GM18517 (cell line): ENCODE data around the gene ATCAY.

Experiments used
- ATAC-seq: cut with Tn5 transposase; IDR thresholded peaks from one replicate; pipeline ENCODE4 v1.9.1; 2021; ENCODE audit warnings: mild to moderate bottlenecking, moderate library complexity; ENCODE audit not compliant: unreplicated experiment

ATCAY gene, protein sequence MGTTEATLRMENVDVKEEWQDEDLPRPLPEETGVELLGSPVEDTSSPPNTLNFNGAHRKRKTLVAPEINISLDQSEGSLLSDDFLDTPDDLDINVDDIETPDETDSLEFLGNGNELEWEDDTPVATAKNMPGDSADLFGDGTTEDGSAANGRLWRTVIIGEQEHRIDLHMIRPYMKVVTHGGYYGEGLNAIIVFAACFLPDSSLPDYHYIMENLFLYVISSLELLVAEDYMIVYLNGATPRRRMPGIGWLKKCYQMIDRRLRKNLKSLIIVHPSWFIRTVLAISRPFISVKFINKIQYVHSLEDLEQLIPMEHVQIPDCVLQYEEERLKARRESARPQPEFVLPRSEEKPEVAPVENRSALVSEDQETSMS

DNA sequence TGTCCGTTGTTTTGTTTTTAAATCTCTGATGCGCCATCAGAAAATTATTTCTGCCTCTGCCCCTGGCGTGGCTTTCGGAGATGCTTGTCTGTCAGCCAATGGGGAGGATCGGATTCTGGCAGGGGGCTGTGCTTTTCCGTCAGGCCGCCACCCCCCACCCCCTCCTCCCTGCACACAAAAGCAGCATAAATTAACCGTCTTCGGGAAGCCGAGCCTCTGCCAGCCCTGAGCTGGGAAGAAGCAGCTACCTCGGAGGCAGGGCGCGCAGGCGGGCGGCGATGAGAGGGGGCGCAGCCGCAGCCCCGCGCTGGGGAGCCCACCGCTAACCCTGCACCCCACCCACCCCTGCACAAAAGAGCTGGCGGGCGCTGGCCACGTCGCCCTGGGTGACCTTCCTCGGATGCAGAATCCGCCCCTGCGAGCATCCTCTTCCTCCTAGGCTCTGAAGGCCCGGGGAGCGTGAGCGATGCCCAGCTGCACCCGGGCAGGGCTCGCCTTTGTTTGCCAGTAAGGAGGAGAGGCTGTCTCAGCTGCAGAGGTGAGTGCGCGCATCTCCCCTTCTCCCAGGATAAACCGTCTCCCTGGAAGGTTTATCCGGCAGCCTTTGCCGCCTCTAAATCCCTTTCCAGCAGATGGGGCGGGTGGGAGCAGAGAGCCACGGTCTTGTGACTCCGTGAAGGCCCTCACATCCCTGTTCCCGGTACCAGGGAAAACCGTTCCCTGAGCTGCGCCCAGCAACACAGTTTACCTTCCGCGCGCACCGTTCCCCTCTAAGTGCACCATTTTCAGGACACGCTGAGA, at the start of gene ATCAY:
ATCAY (plus strand) TSS at position 215 of the 801 bp plus-strand sequence. CDS start 5,083 bp downstream, outside the sequence.
- ATAC-seq, result no peak

DNA sequence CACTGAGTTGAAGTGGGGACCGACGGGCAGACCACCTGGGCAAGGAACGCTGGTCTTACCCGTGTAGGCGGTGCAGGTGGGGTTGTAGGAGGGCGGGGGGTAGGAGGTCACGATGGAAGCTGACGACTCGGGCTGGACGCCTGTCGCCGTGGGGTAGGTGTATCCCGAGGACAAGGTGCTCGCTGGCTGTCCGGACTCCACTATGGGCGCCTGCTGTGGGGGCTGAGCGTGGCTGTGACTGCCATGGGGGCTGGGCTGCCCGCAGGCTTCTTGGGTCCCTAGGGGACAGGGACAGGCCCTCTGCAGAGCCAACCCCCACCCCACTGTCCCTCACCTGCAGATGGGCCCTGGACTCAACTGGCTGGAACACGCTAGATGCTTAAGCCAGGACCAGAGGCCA, 48.9 kb upstream of the ATCAY start:
- no peak for ATAC-seq

DNA sequence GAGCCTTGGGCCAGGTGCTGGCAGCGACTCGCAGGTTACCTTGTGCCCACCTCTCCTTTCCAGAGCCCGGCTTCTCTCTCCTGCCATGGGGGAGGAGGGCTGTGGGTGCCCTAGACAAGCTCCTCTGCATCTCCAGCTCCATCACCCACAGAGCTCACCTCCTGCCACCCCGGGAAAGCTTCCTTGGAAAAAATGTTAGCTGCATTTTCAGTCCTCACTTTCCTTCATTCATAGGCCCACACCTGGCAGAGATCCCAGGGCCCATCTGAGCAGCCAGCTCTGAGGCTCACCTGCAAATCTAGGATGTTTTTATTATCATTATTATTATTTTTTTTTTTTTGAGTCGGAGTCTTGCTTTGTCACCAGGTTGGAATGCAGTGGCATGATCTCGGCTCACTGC, 48.5 kb upstream of the ATCAY start:
- ATAC-seq, result no peak

DNA sequence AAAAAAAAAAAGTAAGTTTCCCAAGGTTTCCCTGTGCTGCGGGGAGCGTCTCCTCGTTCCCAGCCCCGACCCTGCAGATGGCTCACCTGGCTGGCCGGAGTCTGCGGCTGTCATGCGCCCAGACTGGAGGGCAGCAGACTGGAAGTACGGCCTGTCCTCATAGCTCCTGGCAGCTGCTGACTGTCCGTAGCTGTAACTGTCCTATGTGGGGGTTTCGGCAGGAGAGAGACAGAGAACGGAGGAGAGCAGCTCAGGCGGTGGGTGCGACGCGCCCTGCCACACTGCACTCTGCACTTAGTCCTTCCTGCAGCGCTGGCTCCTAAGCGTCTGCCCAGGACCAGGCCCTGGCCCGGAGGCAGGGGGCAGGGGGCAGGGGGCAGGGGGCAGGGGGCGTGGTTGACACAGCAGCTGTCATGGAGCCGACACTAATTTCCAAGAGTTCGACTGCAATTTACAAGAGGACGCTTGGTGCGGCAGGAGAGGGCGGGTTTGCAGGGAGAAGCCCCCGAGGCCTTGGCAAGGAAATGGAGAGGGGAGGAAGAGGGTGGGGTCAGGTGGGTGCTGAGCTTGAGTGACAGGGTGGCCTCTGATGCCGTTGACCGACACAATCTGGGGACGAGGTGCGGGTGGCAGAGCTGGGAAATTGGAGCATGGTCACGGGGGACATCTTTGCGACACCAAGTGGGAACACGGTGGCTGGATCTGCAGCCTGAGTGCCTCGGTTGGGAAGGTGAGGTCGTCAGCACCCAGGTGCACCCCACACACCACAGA, 46.7 kb upstream of the ATCAY start:
- ATAC-seq, result no peak

DNA sequence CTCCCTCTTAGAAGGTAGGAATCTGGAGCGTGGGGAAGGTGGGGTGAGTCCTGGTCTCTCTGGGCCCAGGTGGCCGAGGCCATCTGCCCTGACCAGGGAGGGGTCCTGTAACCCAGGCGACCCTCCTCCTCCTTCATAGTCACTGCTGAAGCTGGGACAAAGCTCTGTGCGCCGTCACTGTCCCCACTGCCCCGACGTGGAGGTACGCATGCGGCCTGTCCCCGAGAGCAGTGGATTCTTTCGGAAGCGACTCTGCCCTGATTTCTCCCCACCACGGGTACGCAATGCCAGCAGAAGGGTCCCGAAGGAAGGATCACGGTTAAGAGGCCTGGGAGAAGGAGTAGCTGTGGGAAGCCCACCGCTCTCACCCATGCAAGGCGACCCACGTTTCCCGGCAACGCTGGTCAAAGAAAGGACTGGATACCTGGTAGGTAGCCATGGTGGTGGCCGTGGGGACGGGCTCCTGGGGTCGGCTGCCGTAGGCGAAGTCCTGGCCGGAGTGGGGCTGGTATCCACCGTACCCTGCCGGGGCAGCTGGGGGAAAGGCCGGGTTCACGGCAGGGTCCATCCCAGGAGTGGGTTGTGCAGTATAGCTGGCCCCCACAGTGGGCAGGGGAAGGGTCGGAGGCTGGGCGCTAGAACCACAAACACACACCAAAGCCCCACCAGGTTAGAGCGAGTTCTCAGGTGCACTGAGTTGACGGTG, 46.0 kb upstream of the ATCAY start:
- no peak for ATAC-seq

DNA sequence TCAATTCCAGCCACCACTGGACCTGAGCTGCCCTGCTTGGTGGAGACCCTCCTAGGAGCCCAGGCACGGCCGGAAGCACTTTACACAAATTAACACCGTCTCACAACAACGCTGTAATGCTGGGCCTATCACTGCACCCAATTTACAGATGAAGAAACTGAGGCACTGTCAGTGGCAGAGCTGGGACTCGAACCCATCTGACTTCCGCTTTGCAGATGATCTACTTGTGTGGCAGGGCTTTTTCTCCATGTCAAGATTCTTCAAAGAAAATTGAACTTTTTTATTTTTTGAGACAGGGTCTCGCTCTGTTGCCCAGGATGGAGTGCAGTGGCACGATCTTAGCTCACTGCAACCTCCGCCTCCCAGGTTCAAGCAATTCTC, 45.4 kb upstream of the ATCAY start:
- no peak for ATAC-seq

DNA sequence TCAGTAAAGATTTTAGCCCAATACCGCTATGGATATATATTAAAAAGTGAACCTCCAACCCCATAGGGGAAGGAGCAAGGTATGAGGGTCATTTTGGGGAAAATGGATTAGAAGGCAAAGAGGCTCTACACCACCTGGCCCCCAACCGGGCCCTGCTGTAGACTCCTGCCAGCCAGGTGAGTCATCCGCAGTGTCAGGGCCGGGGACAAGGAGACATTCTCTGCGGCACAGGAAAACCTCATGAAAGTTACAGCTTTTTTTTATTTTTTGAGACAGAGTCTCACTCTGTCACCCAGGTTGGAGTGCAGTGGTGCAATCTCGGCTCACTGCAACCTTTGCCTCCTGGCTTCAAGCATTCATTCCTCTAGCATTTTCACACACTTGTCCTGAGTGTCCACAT, 43.6 kb upstream of the ATCAY start:
- ATAC-seq, result no peak

DNA sequence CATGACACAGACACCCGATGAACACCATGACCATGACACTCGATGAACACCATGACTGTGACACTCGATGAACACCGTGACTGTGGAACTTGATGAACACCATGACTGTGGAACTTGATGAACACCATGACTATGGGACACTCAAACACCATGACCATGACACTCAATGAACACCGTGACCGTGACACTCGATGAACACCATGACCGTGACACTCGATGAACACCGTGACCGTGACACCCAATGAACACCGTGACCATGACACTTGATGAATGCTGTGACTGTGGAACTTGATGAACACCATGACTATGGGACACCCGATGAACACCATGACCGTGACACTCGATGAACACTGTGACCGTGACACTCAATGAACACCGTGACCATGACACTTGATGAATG, 43.2 kb upstream of the ATCAY start:
- ATAC-seq, result no peak

DNA sequence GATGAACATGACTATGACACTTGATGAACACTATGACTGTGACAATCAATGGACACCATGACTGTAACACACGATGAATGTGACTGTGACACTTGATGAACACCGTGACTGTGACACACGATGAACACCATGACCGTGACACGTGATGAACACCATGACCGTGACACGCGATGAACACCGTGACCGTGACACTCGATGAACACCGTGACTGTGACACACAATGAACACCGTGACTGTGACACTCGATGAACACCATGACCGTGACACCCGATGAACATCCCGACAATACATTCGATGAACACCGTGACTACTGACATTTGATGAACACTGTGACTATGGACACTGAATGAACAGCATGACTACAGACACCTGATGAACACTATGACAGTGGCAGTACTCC, 42.6 kb upstream of the ATCAY start:
- ATAC-seq, result no peak

DNA sequence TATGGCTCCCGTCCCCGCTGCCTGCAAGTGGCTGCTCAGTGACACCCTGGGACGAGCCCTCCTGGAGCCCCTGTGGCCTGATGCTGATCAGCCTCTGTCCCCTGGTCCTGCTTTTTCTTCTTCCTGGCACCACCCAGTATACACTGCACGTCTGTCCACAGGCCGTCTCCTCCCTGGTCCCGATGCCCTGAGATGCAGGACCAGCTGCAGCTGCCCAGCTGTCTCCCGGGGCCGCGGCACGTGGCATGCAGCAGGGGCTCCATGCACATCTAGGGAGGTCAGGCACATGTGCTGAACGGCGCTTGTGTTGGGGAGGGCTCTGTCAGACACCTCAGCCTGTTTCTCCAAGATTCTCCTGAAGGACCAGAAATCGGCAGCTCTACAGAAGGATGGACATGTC, 41.8 kb upstream of the ATCAY start:
- no peak for ATAC-seq

DNA sequence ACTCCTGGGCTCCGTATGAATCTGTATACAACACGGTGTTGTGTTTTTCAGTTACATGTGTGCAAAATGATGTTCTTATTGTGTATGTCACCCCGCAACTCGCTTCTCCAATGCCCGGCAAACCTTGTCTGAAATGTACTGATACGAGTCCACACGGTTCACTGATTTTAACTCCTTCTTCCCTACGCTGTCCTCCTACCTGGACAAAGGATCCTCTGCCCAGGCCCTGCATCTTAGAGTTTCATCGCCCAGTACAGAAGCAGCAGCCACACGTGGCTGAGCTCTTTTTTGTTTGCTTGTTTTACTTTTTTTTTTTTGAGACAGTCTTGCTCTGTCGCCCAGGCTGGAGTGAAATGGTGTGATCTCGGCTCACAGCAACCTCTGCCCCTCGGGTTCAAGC, 40.5 kb upstream of the ATCAY start:
- ATAC-seq, result no peak

DNA sequence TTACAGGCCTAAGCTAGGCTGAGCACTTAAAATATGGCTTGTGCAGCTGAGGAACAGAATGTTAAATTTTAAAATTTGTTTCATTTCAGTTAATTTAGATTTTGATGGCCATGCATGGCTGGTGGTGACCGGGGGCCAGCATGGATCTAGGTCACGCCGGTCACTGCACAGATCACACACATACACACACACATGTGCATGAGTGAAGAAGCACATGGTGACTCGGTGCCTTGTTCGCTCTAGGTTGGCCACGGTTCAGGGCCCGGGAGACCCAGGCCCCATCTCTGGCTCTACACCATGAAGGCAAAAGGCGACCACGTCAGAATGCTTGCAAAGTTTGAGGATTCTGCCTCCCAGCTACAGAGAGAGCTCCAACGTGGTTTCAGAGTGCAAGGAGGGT, 39.7 kb upstream of the ATCAY start:
- no peak for ATAC-seq

DNA sequence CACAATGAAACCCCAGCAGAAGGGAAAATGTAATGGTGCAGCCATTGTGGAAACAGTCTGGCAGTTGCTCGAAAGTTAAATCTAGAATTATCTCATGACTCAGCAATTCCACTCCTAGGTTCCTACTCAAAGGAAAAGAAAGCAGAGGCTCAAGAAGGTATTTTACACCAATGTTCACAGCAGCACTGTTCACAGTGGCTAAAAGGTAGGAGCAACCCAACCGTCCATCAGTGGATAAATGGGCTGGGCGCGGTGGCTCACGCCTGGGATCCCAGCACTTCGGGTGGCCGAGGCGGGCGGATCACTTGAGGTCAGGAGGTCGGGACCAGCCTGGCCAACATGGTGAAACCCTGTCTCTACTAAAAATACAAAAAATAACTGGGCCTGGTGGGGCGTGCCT, 37.5 kb upstream of the ATCAY start:
- no peak for ATAC-seq

DNA sequence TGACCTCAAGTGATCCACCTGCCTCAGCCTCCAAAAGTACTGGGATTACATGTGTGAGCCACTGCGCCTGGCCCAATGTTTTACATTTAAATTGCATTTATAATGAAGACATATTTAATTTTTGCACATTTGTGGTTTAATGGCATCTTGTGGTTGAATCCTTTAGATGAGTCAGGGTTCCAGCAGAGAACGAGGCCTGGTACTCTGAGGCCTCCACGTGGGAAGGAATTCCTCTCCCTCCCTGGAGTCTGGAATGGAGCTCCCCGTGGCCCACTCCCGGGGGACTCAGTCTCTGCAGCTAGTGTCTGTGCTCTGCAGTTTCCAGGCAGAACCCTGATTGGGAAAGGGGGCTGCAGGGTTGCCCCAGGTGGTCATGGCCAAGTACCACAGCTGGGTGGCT, 35.9 kb upstream of the ATCAY start:
- ATAC-seq, result no peak

DNA sequence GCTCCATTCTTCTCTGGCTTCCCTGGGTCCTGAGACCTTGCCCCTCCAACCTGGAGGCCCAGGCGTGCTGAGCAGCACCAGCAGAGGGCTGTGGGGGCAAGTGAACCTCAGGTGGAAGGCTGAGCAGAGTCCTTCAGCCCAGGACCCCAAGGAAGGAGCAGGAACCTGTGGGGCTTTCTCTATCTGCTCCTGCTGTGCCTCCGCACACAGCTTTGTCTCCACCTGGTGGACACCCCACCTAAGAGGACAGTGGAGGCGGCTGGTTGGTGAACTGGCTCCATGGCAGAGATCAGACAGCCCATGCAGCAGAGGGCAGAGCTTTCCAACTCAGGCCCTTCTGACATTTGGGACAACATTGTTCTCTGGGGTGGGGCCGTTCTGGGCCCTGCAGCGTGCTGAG, 31.4 kb upstream of the ATCAY start:
- no peak for ATAC-seq

DNA sequence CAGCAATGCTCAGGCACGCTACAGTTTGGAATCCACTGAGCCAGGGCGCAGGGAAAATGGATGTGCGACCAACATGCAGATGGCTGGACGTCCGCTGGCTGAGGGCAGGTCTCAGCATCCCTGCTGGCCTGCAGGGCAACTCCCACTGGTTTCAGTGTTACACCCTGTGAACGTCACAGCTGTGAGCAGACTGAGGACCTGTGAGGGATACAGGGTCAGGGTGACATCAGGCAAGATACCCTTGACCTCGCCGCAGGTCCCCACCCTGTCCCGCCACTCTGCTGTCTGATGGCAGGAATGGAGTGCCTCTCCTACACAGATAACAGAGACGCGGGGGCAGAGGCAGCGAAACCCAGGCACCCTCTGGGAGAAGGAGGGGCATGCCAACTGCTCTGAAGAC, 30.7 kb upstream of the ATCAY start:
- no peak for ATAC-seq

DNA sequence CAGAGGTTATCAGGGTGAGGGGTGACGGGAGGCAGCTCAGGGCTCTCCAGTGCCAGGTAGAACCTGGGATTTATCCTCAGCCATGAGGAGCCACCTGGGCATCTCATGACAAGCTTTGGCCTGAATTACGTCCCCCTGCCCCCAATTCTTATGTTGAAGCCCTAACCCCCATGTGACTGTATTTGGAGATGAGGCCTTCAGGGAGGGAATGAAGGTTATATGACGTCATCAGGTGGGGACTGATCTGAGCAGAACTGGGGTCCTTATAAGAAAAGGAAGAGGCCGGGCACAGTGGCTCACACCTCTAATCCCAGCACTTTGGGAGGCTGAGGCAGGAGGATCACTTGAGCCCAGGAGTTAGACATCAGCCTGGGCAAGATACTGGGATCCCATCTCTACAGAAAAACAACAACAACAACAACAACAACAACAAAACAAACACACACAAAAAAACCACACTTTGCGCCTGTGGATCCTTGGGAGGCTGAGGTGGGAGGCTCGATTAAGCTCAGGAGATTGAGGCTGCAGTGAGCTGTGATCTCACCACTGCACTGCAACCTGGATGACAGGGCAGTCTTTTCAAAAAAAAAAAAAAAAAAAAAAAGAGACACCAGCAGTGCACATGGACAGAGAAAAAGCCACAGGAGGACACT, 30.0 kb upstream of the ATCAY start:
- ATAC-seq, result no peak

DNA sequence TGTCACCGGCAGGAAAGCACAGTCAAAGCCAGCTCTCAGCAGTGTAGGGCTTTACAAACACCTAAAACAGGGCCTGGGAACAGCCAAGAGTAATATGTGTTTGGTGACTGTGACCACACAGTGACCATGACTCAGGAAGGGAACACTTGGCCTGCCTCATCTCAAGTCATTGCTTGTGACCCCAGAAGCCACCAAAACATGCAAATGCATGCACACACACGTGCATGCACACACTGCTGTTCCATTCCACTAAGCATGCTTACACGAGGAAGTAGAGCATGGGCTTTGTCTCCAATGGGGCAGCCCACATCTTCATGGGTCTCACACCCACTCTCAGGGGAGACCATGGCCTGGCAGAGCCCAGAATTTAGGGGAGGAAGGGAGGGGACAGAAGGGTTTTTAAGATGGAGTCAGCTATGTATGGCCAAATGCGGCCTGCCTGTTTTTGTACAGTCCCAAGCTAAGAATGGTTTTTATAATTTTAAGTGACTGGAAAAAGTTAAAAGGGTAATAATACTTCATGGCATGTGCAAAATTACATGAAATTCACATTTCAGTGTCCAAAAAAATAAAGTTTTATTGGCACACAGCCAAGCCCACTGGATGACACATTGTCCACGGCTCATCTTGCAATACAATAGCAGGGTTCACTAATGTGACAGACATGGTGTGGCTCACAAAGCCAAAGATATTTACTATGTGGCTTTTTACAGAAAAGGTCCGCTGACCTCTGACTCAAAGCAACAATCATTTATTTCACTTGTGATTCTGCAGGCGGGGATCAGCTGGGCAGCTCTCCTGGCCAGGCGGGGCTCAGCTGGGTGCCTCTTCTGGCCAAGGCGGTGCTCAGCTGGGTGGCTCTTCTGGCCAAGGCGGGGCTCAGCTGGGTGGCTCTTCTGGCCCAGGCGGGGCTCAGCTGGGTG, 29.0 kb upstream of the ATCAY start:
- ATAC-seq, result no peak

DNA sequence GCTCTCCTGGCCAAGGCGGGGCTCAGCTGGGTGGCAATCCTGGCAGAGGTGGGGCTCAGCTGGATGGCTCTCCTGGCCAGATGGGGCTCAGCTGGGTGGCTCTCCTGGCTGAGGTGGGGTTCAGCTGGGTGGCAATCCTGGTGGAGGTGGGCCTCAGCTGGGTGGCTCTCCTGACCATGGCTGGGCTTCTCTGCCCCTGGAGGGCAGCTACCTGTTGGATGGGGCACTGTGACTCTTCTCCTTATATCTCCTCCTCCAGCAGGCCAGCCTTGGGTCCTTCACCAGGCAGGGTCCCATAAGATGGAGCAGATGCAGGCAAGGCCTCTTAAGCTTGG, 28.3 kb upstream of the ATCAY start:
- ATAC-seq, result no peak
